Measurements from ENCODE around the gene ATP5ME. TPM values are rescaled to one million over a fixed set of nuclear protein-coding genes. Genes with fewer than 3 reads are reported as not detected.

Gene ATP5ME
- total RNA-seq, 1 donor from 2014 or later, result 255 TPM

GRCh38 chr4:687971-688853, 14.1 kb upstream of the ATP5ME start:
- Histone ChIP-seq H3K27ac (ENCODE audit: low read depth, low read length) (peak overlapping the region; percentile 60), H3K4me1 (ENCODE audit: insufficient read depth, low read length) (peaks cover 25% of the 10 kb centered on the region), H4K20me1 (ENCODE audit: insufficient read depth, low read length) (no peaks in the 10 kb centered on the region), H3K9me3 (ENCODE audit: insufficient read depth, low read depth, low read length) (no peaks in the 10 kb centered on the region), H3K4me3 (ENCODE audit: insufficient read depth, low read depth, low read length) (peak overlapping the region; percentile 17), H3K9ac (ENCODE audit: low read length) (peak overlapping the region; percentile 53), H3K4me2 (ENCODE audit: low read length) (peak overlapping the region; percentile 76), H3K79me2 (ENCODE audit: insufficient read depth, low read length) (no peaks in the 10 kb centered on the region), H3K36me3 (ENCODE audit: insufficient read depth, low read length) (no peaks in the 10 kb centered on the region), H3K27me3 (ENCODE audit: insufficient read depth, low read length) (peaks cover 3% of the 10 kb centered on the region), H2AFZ (ENCODE audit: low read depth, low read length) (peak overlapping the region; percentile 69)
- no peak for DNase-seq (ENCODE audit: low read depth)
- peak overlapping the region; percentile 97 for H3K27ac Mint-ChIP-seq (ENCODE audit: unreplicated experiment)
- H3K36me3 Mint-ChIP-seq (ENCODE audit: low read depth, unreplicated experiment), result peaks cover 4% of the 10 kb centered on the region
- H3K4me1 Mint-ChIP-seq (ENCODE audit: low read depth, unreplicated experiment), result peaks cover 17% of the 10 kb centered on the region
- H3K27me3 Mint-ChIP-seq (ENCODE audit: low read depth, unreplicated experiment), result peaks cover 3% of the 10 kb centered on the region
- no peak for FAIRE-seq
- no peak for TF ChIP-seq EZH2 (IDR thresholded peaks at IDR 0.05; ENCODE audit: insufficient read depth, low read length)
- TF ChIP-seq CTCF (IDR thresholded peaks at IDR 0.05; ENCODE audit: insufficient read depth, low read depth, low read length), result no peak
- peak overlapping the region; percentile 68 for H3K4me3 Mint-ChIP-seq (ENCODE audit: unreplicated experiment)
- no peaks in the 10 kb centered on the region for H3K9me3 Mint-ChIP-seq (ENCODE audit: unreplicated experiment)

GRCh38 chr4:687048-687970, 13.2 kb upstream of the ATP5ME start:
- Histone ChIP-seq H3K9ac (ENCODE audit: low read length) (peak overlapping the region; percentile 53), H3K4me3 (ENCODE audit: insufficient read depth, low read depth, low read length) (no peak overlapping the region), H3K27me3 (ENCODE audit: insufficient read depth, low read length) (no peaks in the 10 kb centered on the region), H3K9me3 (ENCODE audit: insufficient read depth, low read depth, low read length) (no peaks in the 10 kb centered on the region), H4K20me1 (ENCODE audit: insufficient read depth, low read length) (no peaks in the 10 kb centered on the region), H3K79me2 (ENCODE audit: insufficient read depth, low read length) (no peaks in the 10 kb centered on the region), H3K27ac (ENCODE audit: low read depth, low read length) (peak overlapping the region; percentile 60), H3K4me2 (ENCODE audit: low read length) (peak overlapping the region; percentile 76), H3K4me1 (ENCODE audit: insufficient read depth, low read length) (peaks cover 25% of the 10 kb centered on the region), H3K36me3 (ENCODE audit: insufficient read depth, low read length) (no peaks in the 10 kb centered on the region), H2AFZ (ENCODE audit: low read depth, low read length) (peak overlapping the region; percentile 69)
- peak overlapping the region; percentile 68 for H3K4me3 Mint-ChIP-seq (ENCODE audit: unreplicated experiment)
- peak overlapping the region; percentile 97 for H3K27ac Mint-ChIP-seq (ENCODE audit: unreplicated experiment)
- peak; percentile 80 for FAIRE-seq
- no peaks in the 10 kb centered on the region for H3K9me3 Mint-ChIP-seq (ENCODE audit: unreplicated experiment)
- DNase-seq (ENCODE audit: low read depth), result peak; percentile 75
- peaks cover 3% of the 10 kb centered on the region for H3K27me3 Mint-ChIP-seq (ENCODE audit: low read depth, unreplicated experiment)
- TF ChIP-seq CTCF (IDR thresholded peaks at IDR 0.05; ENCODE audit: insufficient read depth, low read depth, low read length), result no peak
- no peak for TF ChIP-seq EZH2 (IDR thresholded peaks at IDR 0.05; ENCODE audit: insufficient read depth, low read length)
- H3K36me3 Mint-ChIP-seq (ENCODE audit: low read depth, unreplicated experiment), result peaks cover 4% of the 10 kb centered on the region
- peaks cover 16% of the 10 kb centered on the region for H3K4me1 Mint-ChIP-seq (ENCODE audit: low read depth, unreplicated experiment)

All from astrocyte (in vitro differentiated cells and primary cell).